Right ventricle myocardium superior (tissue), 1 donor: ENCODE data around the gene CEP85. TPM values are rescaled to one million over a fixed set of nuclear protein-coding genes. Genes with fewer than 3 reads are reported as not detected.
A peak's percentile ranks its signal among the peaks of the same experiment; 100 is the strongest.

ENCODE experiments used
- ATAC-seq: fragments of 200-7000 bp; cut with Tn5 transposase; one replicate; pipeline ENCODE4 v1.9.1; 2020; ENCODE audit warnings: mild to moderate bottlenecking; ENCODE audit not compliant: poor library complexity
- DNase-seq: peaks from one replicate; pipeline ENCODE4 v3.0.0-alpha.2; 2020
- intact Hi-C: fragments of 100-400 bp; cut with DNase I; formaldehyde crosslinking; loops from one replicate; pipeline ENCODE4 v1.11.2; 2022
- total RNA-seq: library from RNA; stranded (reverse); fragmentation: NEBNext Ultra II Directional; extraction: Animal tissue kit (Norgen Biotek cat#: 25700); gene quantifications from one replicate; pipeline ENCODE4 v1.2.1, GENCODE V29; 2021
- donor health status: DM: no; HTN: yes; CAD: no; lungs with severe emphysema.

CEP85 gene
- total RNA-seq, 1 donor from 2014 or later = 82.5 TPM

DNA sequence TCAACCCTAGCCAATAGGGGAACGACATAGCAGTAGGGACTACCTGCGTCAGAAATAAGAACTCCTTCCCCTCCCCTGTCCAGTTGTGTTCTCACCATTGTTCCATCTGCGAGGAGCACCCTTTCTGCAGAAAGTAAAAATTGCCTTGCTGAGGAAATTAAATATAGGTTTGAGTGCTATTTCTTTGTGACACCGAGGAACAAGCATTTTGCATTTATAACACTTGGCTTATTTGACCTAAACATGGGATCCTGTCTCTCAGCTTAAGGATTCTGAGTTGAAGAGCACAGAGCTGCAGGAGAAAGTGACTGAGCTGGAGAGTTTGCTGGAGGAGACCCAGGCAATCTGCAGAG is 35.2 kb downstream of the CEP85 start:
- ATAC-seq (no peak), DNase-seq (no peak)
- intact Hi-C loops = no loop called here

DNA sequence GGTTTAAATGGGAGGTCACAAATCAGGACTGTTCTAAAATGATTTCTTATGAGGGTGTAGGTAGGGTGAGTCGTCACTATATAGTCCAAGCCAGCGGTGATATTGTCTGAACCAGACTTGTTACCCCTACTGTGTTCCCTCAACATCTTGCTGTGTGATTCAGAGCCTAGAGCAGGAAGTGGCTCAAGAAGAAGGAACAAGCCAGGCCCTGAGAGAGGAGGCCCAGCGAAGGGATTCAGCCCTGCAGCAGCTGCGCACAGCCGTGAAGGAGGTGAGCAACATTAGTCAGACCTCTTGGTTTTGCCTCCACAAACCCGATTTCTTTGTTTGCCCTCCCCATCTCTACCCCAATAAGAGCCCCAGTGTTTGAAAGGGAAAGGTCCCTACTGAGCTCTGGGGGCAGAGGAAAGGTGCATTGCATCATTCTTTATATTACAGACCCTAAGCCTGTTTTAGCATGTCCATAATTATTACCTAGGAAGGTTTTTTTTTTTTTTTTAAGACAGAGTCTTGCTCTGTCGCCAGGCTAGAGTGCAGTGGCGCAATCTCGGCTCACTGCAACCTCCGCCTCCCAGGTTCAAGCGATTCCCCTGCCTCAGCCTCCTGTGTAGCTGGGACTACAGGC is 40.9 kb downstream of the CEP85 start:
- intact Hi-C loops = loop anchor here (1.0 kb wide), 1 partner anchor 47 kb away; no protein-coding TSS in a partner anchor
- DNase-seq (peak; percentile 57), ATAC-seq (no peak)

GRCh38 chr1:26275580-26276431 is 41.8 kb downstream of the CEP85 start:
- intact Hi-C loops = loop anchor here (1.0 kb wide), 1 partner anchor 46 kb away; no protein-coding TSS in a partner anchor
- DNase-seq (peak; percentile 86), ATAC-seq (peak; percentile 66)

GRCh38 chr1:26276432-26276838 is 42.4 kb downstream of the CEP85 start:
- ATAC-seq = no peak
- intact Hi-C loops = no loop called here
- peak; percentile 72 for DNase-seq

DNA sequence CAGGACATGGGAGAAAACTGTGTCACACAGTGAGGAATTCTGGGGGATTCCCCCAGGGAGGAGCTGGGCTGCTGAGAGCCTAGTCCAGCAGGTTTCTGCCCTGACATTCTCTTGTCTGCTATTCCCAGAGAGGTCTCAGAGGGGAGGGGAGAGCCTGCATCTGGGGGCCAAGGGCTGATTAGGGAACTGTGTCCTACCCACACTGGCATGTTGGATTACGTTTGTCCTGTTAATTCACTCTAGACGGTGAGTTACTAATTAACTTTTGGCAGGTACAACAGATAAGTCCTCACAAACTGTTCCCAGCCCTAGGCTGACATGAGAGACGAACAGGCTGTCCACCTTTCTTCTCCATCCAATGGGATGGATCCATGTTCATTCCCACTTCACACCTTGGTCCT is 43.3 kb downstream of the CEP85 start:
- ATAC-seq = no peak
- no peak for DNase-seq
- intact Hi-C loops = no loop called here

- no peak for DNase-seq
- intact Hi-C loops = no loop called here
- no peak for ATAC-seq
Measured at GRCh38 chr1:26277719-26278118, 43.7 kb downstream of the CEP85 start.

DNA sequence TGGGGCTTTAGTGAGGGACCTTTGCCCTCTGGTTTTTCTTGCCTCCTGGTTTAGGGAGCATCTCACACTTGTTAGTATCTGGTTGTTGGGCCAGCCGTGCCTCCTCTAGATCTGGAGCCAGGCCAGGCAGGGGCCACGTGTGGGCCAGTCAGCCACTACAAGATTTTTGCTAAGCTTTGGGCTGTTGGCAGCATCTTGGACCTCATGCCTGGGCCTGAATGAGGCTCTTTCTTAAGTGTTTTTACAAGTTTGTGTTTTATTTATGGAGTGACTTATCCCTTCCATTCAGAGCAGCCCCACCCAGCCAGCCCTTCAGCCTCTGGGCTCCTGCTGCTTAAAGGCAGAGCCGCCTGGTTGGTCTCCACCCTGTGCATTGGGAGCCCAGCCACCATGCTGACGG is 44.3 kb downstream of the CEP85 start:
- no peak for ATAC-seq
- peak; percentile 77 for DNase-seq
- intact Hi-C loops = no loop called here

DNA sequence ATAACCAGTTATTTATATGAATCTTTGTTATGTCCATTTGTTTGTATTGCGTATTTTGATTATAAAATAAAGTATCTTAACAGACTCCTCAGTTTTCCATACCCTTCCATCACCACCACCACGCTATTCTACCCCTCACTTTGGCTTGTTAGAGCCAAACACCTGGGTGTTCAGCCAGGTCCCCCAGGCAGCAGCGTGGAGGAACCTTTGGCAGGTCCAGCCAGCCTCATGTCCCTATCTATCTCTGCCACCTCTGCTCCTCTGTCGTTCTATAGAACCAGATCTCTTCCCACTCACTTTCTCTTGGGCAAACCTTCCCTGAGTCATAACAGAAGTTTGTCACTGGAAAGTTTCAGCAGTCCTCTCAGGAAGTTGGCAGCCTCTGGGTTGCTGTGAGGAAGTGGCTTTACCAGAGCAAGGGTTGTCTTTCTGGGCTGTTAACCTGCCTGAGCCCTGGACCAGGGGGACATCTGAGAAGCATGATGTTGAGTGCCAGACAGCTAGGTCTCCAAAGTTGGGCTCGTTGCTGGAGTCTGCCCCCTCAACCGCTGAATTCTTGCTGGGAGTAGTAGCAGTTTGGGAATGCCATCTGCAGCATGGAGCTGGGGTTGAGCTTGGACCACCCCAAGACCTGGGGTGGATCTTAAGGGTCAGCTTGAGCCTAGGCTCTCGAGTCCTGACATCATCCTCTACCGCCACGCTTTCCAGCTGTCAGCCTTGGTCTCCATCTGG is 44.9 kb downstream of the CEP85 start:
- ATAC-seq (peak; percentile 5), DNase-seq (no peak)
- intact Hi-C loops = no loop called here

DNA sequence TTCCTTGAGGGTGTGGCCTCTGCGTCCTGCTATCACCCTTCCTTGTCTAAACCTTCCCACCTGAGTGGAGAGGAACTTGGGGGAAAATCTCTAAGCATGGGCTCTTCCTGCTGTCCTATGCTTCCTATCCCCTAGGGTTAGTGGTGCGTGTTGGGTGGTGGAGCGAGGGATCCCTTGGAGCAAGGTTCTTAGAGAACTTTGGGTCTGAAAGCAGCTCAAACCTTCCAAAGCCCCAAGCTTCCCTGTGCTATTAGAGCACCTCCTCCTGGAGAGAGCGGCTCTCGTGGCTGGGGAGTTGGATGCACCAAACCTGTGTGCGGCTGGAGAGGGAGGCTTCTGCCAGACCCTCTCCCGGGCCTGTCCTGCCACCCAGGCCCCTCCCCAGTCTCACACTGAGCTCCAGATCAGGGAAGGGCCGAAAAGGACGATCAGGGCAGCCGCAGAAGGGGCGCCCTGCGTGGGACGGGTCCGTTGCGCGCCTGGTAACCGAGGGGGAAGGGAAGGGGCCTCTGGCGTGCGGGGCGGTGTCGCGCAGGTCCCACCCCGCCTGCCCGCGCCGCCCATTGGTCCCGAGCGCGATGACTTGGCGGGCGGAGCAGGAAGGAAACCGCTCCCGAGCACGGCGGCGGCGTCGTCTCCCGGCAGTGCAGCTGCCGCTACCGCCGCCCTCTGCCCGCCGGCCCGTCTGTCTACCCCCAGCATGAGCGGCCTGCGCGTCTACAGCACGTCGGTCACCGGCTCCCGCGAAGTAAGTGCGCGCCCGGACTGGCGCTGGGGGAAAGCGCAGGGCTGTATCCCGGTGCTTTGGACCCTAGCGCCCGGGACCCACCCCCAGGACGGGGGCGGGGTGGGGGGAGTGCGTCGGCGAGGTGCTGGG is 45.7 kb downstream of the CEP85 start, which contains the start of gene SH3BGRL3:
SH3BGRL3 (plus strand) TSS at position 631 of the 877 bp plus-strand sequence; CDS start at position 701, 70 bp downstream.
- intact Hi-C loops = loop anchor here (10.0 kb wide), 1 partner anchor 85 kb away; no protein-coding TSS in a partner anchor
- DNase-seq (peak; percentile 95), ATAC-seq (peak; percentile 82)

GRCh38 chr1:26280333-26281042 is 46.5 kb downstream of the CEP85 start:
- DNase-seq (no peak), ATAC-seq (no peak)
- intact Hi-C loops = loop anchor here (10.0 kb wide), 1 partner anchor 84 kb away; no protein-coding TSS in a partner anchor

DNA sequence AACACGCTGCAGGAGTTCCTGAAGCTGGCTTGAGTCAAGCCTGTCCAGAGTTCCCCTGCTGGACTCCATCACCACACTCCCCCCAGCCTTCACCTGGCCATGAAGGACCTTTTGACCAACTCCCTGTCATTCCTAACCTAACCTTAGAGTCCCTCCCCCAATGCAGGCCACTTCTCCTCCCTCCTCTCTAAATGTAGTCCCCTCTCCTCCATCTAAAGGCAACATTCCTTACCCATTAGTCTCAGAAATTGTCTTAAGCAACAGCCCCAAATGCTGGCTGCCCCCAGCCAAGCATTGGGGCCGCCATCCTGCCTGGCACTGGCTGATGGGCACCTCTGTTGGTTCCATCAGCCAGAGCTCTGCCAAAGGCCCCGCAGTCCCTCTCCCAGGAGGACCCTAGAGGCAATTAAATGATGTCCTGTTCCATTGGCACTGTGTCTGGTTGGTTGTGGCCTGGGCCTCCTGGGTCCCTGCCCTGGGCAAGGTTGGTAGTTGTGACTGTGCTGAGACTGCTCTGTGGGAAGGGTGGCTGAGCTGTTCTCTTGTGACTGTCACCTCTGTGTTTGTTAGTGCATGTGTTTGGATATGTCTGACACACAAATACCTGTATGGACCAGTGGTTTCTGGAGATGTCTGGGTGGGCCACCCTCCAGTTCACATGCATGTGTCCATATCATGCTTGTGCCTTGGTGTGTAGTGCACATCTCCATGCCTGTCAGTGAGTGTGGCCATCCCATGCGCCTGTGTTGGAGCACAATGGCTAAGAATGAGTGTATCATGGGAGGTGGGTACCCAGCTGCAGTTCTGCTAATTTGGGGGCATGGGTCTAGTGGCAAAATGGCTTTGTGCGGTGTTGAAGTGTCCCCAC is 47.3 kb downstream of the CEP85 start:
- intact Hi-C loops = loop anchor here (10.0 kb wide), 1 partner anchor 83 kb away; no protein-coding TSS in a partner anchor
- ATAC-seq = no peak

DNA sequence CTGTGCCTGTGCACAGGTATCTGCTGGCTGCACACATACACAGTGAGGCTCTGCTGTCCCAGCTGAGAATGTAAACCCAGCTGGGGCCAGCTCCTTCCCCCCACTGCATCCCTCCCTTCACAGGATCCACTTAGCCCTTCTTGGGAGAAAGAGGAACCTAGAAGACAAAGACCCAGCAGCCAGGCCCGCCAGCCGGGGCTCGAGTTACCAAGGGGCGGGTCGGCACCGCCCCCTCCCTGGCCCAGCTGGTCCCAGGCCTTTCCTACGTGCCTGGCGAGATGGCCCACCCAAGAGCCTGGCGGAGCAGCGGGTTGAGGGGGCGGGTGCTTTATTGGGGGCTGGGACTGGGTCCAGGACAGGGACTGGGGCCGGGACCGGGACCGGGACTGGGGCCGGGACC is 48.0 kb downstream of the CEP85 start:
- intact Hi-C loops = loop anchor here (10.0 kb wide), 1 partner anchor 83 kb away; no protein-coding TSS in a partner anchor
- ATAC-seq (no peak), DNase-seq (peak; percentile 68)

More for the DNA sequence above, 47.3 kb downstream of the CEP85 start:
- no peak for DNase-seq

- intact Hi-C loops = loop anchor here (10.0 kb wide), 1 partner anchor 82 kb away; no protein-coding TSS in a partner anchor
- no peak for DNase-seq
Measured at GRCh38 chr1:26282401-26282918, 48.5 kb downstream of the CEP85 start.

DNA sequence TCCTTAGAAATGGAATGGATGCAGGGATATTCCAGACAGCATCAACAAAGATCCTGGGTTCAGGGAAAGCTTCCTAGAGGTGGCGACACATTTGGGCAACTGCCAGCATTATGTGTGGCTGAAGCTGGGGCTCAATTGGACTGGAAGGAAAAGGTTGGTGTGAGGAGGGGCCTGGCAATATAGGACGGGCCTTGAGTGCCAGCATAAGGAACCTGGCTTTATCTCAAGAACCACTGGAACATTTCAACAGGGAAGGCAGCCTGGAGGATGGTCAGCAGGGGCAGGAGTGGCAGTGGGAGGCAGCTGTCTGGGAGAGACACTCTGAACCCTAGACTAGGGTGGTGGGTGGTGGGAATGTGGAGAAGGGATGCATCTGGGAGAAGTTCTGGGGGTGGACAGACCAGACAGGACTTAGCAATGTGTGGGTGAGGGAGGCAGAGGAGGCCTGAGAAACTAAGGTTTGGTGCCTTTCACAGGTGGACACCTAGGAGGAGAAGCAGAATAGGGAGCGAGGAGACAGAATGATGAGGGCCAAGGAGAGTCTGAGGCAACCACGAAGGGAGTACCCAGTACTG is 49.4 kb downstream of the CEP85 start:
- intact Hi-C loops = loop anchor here (10.0 kb wide), 1 partner anchor 81 kb away; no protein-coding TSS in a partner anchor
- no peak for DNase-seq
- ATAC-seq = no peak

More at GRCh38 chr1:26282401-26282918, 48.5 kb downstream of the CEP85 start:
- no peak for ATAC-seq

GRCh38 chr1:26283871-26284596 is 50.0 kb downstream of the CEP85 start:
- intact Hi-C loops = loop anchor here (10.0 kb wide), 1 partner anchor 81 kb away; no protein-coding TSS in a partner anchor
- ATAC-seq (no peak), DNase-seq (no peak)
